K562 (cell line): Measurements from ENCODE around the gene HNRNPA3. TPM values are rescaled to one million over a fixed set of nuclear protein-coding genes. Genes with fewer than 3 reads are reported as not detected.
A peak's percentile ranks its signal among the peaks of the same experiment; 100 is the strongest.

Source experiments
- ZKSCAN1 ChIP-seq: fragments of 150-350 bp; IDR thresholded peaks from 2 replicates; pipeline ENCODE4 v1.6.1; 2016; ENCODE audit warnings: low read depth, low read length
- ZNF778 ChIP-seq: fragments of 450-650 bp; formaldehyde crosslinking; IDR thresholded peaks from 2 replicates; pipeline ENCODE4 v1.4.0; 2020; ENCODE audit warnings: mild to moderate bottlenecking, moderate library complexity
- polyA plus RNA-seq, 8 experiments: library from polyadenylated mRNA; depleted of rRNA in 4 of 8; stranded (reverse) in 5 of 8; unstranded in 3 of 8; fragments of >200 nt; fragmentation: Nextera tagmentation in 2 of 8; fragmentation: Illumina TruSeq in 1 of 8; extraction: Ambion mirVana in 2 of 8; extraction: Trizol in 1 of 8; gene quantifications; 2 replicates each; pipeline versions ENCODE4 v1.2.1 to v1.2.3, GENCODE V29; 2011 to 2014; ENCODE audit warnings: inconsistent platforms in 1 of 8, missing spikeins in 1 of 8
- total RNA-seq, 7 experiments: library from RNA; depleted of rRNA in 6 of 7; stranded (reverse); fragments of >200 nt in 6 of 7; fragmentation: Illumina TruSeq in 2 of 7; extraction: Trizol in 2 of 7; gene quantifications; 2 replicates each; pipeline versions ENCODE4 v1.2.1 to v1.2.3, GENCODE V29; 2011 to 2021; ENCODE audit warnings: low replicate concordance in 1 of 7
- TF ChIP-seq, protein P1 (sequence below), 2 experiments: fragments of 450-650 bp; formaldehyde crosslinking in 1 of 2; IDR thresholded peaks; 2 replicates each; pipeline versions ENCODE4 v1.4.0 to v1.6.1; 2014 to 2020; ENCODE audit warnings: mild to moderate bottlenecking in 2 of 2, borderline replicate concordance in 1 of 2, low read depth in 1 of 2

HNRNPA3 gene
- total and polyA plus RNA-seq, 9 of the 15 experiments (the other 6 are each of a cell fraction or from before 2014, with no cell fraction given), result 72.8 to 428 (median 192) TPM

DNA sequence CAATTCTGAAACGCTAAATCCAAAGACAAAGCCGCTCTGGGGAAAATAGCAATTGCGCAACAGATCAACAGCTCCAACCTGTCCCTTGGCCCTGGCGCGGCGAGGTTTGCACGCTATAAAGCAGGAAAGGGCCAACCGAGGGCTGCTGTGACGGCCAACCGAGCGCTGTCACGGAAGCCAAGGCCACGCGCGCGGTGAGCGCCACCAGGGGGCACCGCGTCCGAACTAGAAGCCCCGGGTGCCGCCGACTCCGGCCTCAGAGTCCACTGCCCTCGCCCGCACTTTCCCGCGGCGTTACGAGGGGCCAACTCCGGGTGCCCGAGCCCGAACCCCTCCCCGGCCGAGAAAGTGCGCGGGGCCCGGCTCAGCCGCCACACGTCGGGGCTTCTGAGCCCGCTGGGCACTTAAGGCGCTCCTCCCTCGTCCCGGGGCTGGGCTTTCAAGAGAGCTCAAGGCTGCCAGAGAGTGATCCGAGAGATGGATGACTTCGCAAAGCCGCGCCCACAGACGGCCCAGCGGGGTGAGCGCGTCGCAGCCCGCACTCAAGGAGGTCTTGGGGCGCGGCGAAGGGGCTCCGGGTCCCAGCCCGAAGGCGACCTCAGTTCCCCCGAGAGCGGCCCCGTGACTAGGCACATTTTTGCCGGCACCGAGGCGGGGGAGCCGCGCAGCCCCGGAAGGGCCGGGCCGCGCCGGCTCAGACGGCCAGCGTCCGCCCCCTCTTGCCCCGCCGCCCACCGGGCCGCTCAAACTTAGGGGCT, 51.0 kb downstream of the HNRNPA3 start (continued):
- TF ChIP-seq, protein P1, sequence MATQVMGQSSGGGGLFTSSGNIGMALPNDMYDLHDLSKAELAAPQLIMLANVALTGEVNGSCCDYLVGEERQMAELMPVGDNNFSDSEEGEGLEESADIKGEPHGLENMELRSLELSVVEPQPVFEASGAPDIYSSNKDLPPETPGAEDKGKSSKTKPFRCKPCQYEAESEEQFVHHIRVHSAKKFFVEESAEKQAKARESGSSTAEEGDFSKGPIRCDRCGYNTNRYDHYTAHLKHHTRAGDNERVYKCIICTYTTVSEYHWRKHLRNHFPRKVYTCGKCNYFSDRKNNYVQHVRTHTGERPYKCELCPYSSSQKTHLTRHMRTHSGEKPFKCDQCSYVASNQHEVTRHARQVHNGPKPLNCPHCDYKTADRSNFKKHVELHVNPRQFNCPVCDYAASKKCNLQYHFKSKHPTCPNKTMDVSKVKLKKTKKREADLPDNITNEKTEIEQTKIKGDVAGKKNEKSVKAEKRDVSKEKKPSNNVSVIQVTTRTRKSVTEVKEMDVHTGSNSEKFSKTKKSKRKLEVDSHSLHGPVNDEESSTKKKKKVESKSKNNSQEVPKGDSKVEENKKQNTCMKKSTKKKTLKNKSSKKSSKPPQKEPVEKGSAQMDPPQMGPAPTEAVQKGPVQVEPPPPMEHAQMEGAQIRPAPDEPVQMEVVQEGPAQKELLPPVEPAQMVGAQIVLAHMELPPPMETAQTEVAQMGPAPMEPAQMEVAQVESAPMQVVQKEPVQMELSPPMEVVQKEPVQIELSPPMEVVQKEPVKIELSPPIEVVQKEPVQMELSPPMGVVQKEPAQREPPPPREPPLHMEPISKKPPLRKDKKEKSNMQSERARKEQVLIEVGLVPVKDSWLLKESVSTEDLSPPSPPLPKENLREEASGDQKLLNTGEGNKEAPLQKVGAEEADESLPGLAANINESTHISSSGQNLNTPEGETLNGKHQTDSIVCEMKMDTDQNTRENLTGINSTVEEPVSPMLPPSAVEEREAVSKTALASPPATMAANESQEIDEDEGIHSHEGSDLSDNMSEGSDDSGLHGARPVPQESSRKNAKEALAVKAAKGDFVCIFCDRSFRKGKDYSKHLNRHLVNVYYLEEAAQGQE (IDR thresholded peaks at IDR 0.05; ENCODE audit: borderline replicate concordance), result peak; percentile 74
- TF ChIP-seq, protein P1 (CRISPR knock-in tag; IDR thresholded peaks at IDR 0.05; ENCODE audit: low read depth), result peak; percentile 80
- no peak for TF ChIP-seq ZNF778 (CRISPR knock-in tag)
- peak; percentile 76 for TF ChIP-seq ZKSCAN1
- TF ChIP-seq, all 486 proteins: peak for 270
